T-cell (primary cell): ENCODE results near the gene ZNF827. TPM values are rescaled to one million over a fixed set of nuclear protein-coding genes. Genes with fewer than 3 reads are reported as not detected.

Experiments used
- ATAC-seq, 4 experiments: fragments of 200-7000 bp in 3 of 4; fragments of 150-1000 bp in 1 of 4; cut with Tn5 transposase; replicated peaks in 1 of 4; 1 replicate in 3 of 4; 2 replicates in 1 of 4; pipeline ENCODE4 v1.10.0; 2021; ENCODE audit warnings: moderate library complexity in 3 of 4, mild to moderate bottlenecking in 2 of 4, moderate number of reproducible peaks in 1 of 4
- CTCF ChIA-PET, 2 donors: fragments of 300-600 bp; sonication (Branson Sonifier 250); formaldehyde crosslinking; loops; one replicate each; lab custom pipeline; 2022; ENCODE audit warnings: antibody characterized with exemption in 2 of 2; lab: Charles Lee
- POLR2A ChIA-PET, 2 donors: fragments of 300-600 bp; sonication (Branson Sonifier 250); formaldehyde crosslinking; loops; one replicate each; lab custom pipeline; 2022; ENCODE audit warnings: antibody characterized with exemption in 2 of 2; lab: Charles Lee
- DNase-seq, 35 experiments: peaks; one replicate each; pipeline versions ENCODE4 v3.0.0 to v3.0.0-alpha.2; 2013 to 2023
- H3K27ac ChIP-seq: one replicate; pipeline ENCODE4 v1.5.1; 2013; ENCODE audit warnings: low read length
- H3K27me3 ChIP-seq, 2 experiments: replicated peaks in 1 of 2; 1 replicate in 1 of 2; 2 replicates in 1 of 2; pipeline versions ENCODE4 v1.6.1 to v1.7.0; 2013; ENCODE audit warnings: low read length in 1 of 2, mixed read lengths in 1 of 2; ENCODE audit not compliant: control insufficient read depth in 2 of 2, insufficient read depth in 2 of 2; ENCODE audit errors: extremely low read depth in 1 of 2
- H3K36me3 ChIP-seq, 2 donors: 1 replicate in 1 of 2; 2 replicates in 1 of 2; pipeline versions ENCODE4 v1.6.1 to v1.7.0; 2013; ENCODE audit warnings: low read length in 1 of 2; ENCODE audit not compliant: control insufficient read depth in 2 of 2, insufficient read depth in 1 of 2; ENCODE audit errors: extremely low read depth in 1 of 2
- H3K4me1 ChIP-seq, 2 experiments: 1 replicate in 1 of 2; 2 replicates in 1 of 2; pipeline versions ENCODE4 v1.6.1 to v1.7.0; 2013; ENCODE audit warnings: low read length in 2 of 2, mixed read lengths in 1 of 2; ENCODE audit not compliant: insufficient read depth in 2 of 2, control insufficient read depth in 1 of 2; ENCODE audit errors: extremely low read depth in 1 of 2
- H3K4me3 ChIP-seq, 2 donors: 1 replicate in 1 of 2; 2 replicates in 1 of 2; pipeline versions ENCODE4 v1.5.1 to v1.7.0; 2013; ENCODE audit warnings: mild to moderate bottlenecking in 2 of 2, low read length in 1 of 2, moderate library complexity in 1 of 2; ENCODE audit not compliant: control insufficient read depth in 1 of 2; ENCODE audit errors: extremely low read depth in 1 of 2
- H3K9me3 ChIP-seq: 2 replicates; pipeline ENCODE4 v1.7.0; 2013
- H3K27ac Mint-ChIP-seq, 2 donors: one replicate each; pipeline ENCODE4 v1.8.0; 2020 to 2021; ENCODE audit warnings: mild to moderate bottlenecking in 2 of 2, mixed read lengths in 2 of 2
- H3K27me3 Mint-ChIP-seq, 2 donors: one replicate each; pipeline ENCODE4 v1.8.0; 2021 to 2022; ENCODE audit warnings: mixed read lengths in 2 of 2
- H3K36me3 Mint-ChIP-seq: one replicate; pipeline ENCODE4 v1.8.0; 2021; ENCODE audit warnings: mixed read lengths
- H3K4me1 Mint-ChIP-seq, 3 donors: one replicate each; pipeline ENCODE4 v1.8.0; 2020 to 2022; ENCODE audit warnings: mixed read lengths in 3 of 3, mild to moderate bottlenecking in 1 of 3
- H3K4me3 Mint-ChIP-seq, 3 donors: one replicate each; pipeline ENCODE4 v1.8.0; 2020 to 2022; ENCODE audit warnings: mild to moderate bottlenecking in 3 of 3, mixed read lengths in 3 of 3, moderate library complexity in 3 of 3
- H3K9me3 Mint-ChIP-seq, 3 donors: one replicate each; pipeline ENCODE4 v1.8.0; 2020 to 2022; ENCODE audit warnings: mixed read lengths in 3 of 3
- WGBS: methylation state at CpG from one replicate; pipeline ENCODE4 v1.1.5; 2013; ENCODE audit warnings: missing lambda C conversion rate; ENCODE audit not compliant: insufficient coverage; 5-methylcytosine and 5-hydroxymethylcytosine counted together
- total RNA-seq, 35 experiments: library from RNA in 6 of 35; stranded (reverse) in 6 of 35; fragments of 120-200 nt in 1 of 35; gene quantifications; one replicate each; pipeline versions ENCODE4 v1.2.1 to v1.2.4 and lab custom pipeline; 2013 to 2026

Gene ZNF827
- total RNA-seq, 5 donors from 2014 or later (not counting 1 experiment from before 2014, with no cell fraction given), result 17.3 to 24.8 (median 18.5) TPM

DNA sequence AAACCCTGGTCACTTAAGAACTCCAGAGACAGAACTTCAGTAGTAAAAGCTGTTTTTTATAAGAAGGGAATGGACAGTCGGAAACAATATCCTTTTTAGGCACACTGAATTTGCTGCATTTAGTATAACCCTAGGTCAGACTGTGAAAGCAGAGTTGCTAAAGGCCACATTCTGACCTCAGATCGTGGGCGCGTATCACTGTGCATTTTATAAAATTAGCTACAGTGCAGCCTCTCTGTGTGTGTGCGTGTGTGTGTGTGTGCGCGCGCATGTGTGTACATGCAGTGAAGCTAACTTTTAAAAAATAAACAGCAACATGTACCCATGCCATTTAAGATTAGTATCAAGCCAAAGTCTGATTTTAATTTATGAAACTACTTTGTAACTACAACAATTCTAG is 8.0 kb downstream of the ZNF827 start:
- Histone ChIP-seq H3K36me3 (no peaks in the 10 kb centered on the region), H3K27ac (no peak overlapping the region), H3K4me3 (no peak overlapping the region), H3K9me3 (no peaks in the 10 kb centered on the region), H3K4me1 (peaks cover 1 to 3% of the 10 kb centered on the region in 2 experiments), H3K27me3 (no peaks in the 10 kb centered on the region)
- Mint-ChIP-seq H3K27me3 (no peaks in the 10 kb centered on the region), H3K4me1 (peaks cover 41 to 51% (median 47%) of the 10 kb centered on the region in 3 donors), H3K36me3 (peaks cover 11% of the 10 kb centered on the region), H3K4me3 (no peak overlapping the region), H3K9me3 (peaks cover 2 to 7% (median 6%) of the 10 kb centered on the region in 3 donors), H3K27ac (no peak overlapping the region)
- DNase-seq, result no peak
- 90% methylated on average over 4 of the region's 8 CpGs for whole genome bisulfite sequencing
- POLR2A ChIA-PET, result interaction anchor here (0.6 to 0.9 kb wide), 2 partner anchors 15 to 357 kb away, joined by 3 to 9 read pairs; no protein-coding TSS in a partner anchor
- CTCF ChIA-PET, result interaction anchor here (0.8 to 1.7 kb wide), 4 partner anchors 10 to 16 kb away, joined by 3 read pairs; no protein-coding TSS in a partner anchor
- no peak for ATAC-seq

DNA sequence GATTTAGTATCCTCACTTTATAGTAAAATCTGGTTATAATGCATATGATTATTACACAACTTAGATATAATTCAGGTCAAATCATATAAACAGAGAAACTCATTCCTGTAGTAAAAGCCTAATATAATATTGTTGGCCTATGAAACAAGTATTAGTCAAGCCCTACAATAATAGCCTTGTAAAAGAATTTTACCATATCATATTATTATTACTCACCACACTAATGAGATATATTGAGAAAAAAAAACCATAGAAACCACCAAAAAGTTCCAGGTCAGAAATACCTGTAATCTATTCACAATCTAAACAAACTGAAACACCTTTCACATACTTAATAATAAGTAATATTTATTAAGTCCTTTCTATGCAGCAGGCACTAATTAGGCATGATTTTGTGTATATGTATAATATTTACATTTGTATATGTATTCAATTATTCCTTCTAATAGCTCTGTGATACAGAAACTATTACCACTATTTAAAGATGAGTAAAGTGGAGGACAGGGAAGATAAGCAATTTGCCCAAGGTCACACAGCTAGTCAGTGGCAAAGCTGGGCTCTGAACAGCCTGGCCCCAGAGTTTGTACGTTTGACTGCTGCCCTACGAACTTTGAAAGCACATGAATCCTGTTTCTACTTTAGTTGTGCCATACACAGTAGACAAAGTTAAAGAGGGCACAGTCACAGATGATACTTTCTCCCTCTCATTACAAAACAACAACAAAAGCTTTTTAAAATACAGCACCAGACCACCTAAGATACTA is 9.0 kb downstream of the ZNF827 start:
- Mint-ChIP-seq H3K4me3 (no peak overlapping the region), H3K27me3 (no peaks in the 10 kb centered on the region), H3K36me3 (peaks cover 15% of the 10 kb centered on the region), H3K9me3 (peaks cover 5 to 16% (median 6%) of the 10 kb centered on the region in 3 donors), H3K4me1 (peaks cover 33 to 45% (median 40%) of the 10 kb centered on the region in 3 donors), H3K27ac (peak overlapping the region in 1 of 2 donors; percentile 1)
- ChIA-PET POLR2A (interaction anchor here in 1 of 2 donors (0.9 kb wide), 1 partner anchor 10 kb away, joined by 3 read pairs; no protein-coding TSS in a partner anchor), CTCF (interaction anchor here in 1 of 2 donors (1.4 kb wide), 1 partner anchor 17 kb away, joined by 3 read pairs; no protein-coding TSS in a partner anchor)
- ATAC-seq, result no peak
- H3K27me3 ChIP-seq, result no peaks in the 10 kb centered on the region
- 93% methylated on average over 2 of the region's 2 CpGs for WGBS
- H3K9me3 ChIP-seq, result peaks cover 5% of the 10 kb centered on the region
- H3K27ac ChIP-seq, result no peak overlapping the region
- no peak overlapping the region for H3K4me3 ChIP-seq
- DNase-seq, result no peak
- no peaks in the 10 kb centered on the region for H3K4me1 ChIP-seq
- H3K36me3 ChIP-seq, result no peaks in the 10 kb centered on the region

GRCh38 chr4:145928748-145929147 is 9.9 kb downstream of the ZNF827 start:
- no peaks in the 10 kb centered on the region for H3K27me3 ChIP-seq
- peaks cover 5% of the 10 kb centered on the region for H3K9me3 ChIP-seq
- no peaks in the 10 kb centered on the region for H3K36me3 ChIP-seq
- no peaks in the 10 kb centered on the region for H3K27me3 Mint-ChIP-seq
- H3K36me3 Mint-ChIP-seq, result peaks cover 16% of the 10 kb centered on the region
- CTCF ChIA-PET, result no interaction called here
- H3K27ac Mint-ChIP-seq, result no peak overlapping the region
- ATAC-seq (no peak), DNase-seq (no peak)
- peaks cover 32 to 38% (median 36%) of the 10 kb centered on the region in 3 donors for H3K4me1 Mint-ChIP-seq
- POLR2A ChIA-PET, result no interaction called here
- no peak overlapping the region for H3K4me3 Mint-ChIP-seq
- 100% methylated on average over 5 of the region's 8 CpGs for WGBS
- no peak overlapping the region for H3K27ac ChIP-seq
- no peak overlapping the region for H3K4me3 ChIP-seq
- peaks cover 5 to 16% (median 6%) of the 10 kb centered on the region in 3 donors for H3K9me3 Mint-ChIP-seq
- no peaks in the 10 kb centered on the region for H3K4me1 ChIP-seq

DNA sequence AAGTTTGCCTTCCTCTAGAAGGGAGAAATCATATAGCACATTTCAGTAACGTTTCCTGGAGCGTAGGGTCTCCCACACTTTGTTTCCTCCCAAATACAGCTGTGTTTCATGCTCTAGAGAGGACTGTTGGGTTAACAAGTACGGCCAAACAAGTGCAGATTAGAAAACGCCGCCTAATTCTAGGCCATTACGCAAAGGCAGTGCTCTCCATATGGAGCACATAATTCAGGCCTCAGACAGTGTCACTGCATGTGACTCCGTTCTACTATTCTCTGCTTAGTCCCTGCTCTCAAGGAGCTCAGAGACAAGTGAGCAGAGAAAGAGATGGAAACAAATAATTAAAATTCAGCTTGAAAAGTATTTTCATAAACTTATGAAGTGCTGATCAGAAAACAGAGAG is 11.6 kb downstream of the ZNF827 start:
- ATAC-seq, result no peak
- ChIA-PET POLR2A (no interaction called here), CTCF (interaction anchor here in 1 of 2 donors (0.6 kb wide), 1 partner anchor 9 kb away, joined by 4 read pairs; no protein-coding TSS in a partner anchor)
- Histone ChIP-seq H3K4me3 (no peak overlapping the region), H3K36me3 (no peaks in the 10 kb centered on the region), H3K27me3 (no peaks in the 10 kb centered on the region), H3K4me1 (no peaks in the 10 kb centered on the region), H3K9me3 (peaks cover 5% of the 10 kb centered on the region), H3K27ac (no peak overlapping the region)
- DNase-seq, result no peak
- Mint-ChIP-seq H3K4me1 (peaks cover 27 to 35% (median 33%) of the 10 kb centered on the region in 3 donors), H3K9me3 (peaks cover 5 to 16% (median 6%) of the 10 kb centered on the region in 3 donors), H3K27me3 (no peaks in the 10 kb centered on the region), H3K36me3 (peaks cover 16% of the 10 kb centered on the region), H3K27ac (no peak overlapping the region), H3K4me3 (no peak overlapping the region)
- 75% methylated on average over 4 of the region's 7 CpGs for WGBS

DNA sequence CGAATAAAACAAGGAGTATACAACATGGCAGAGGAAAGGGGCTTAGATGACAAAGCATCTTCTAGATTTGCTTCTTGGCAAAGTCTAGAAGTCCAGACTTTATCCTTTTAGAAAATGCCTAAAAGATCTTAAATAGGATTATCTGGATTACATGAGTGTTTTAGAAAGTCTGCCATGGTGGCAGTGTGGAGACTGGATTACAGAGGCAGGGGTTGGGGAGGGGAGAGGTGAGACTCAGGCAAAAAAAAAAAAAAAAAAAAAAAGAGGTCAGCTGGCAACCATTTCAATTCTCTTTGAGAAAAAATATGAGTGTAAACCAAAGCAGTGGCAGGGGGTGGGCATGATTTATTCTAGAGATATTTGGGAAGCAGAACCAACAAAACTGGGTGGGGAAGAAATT is 17.4 kb downstream of the ZNF827 start:
- no peaks in the 10 kb centered on the region for H3K27me3 Mint-ChIP-seq
- H3K27ac Mint-ChIP-seq, result no peak overlapping the region
- peaks cover 30 to 50% (median 44%) of the 10 kb centered on the region in 3 donors for H3K4me1 Mint-ChIP-seq
- Histone ChIP-seq H3K4me3 (no peak overlapping the region), H3K36me3 (no peaks in the 10 kb centered on the region), H3K27ac (no peak overlapping the region), H3K4me1 (peaks cover 0 to 2% of the 10 kb centered on the region in 2 experiments), H3K27me3 (no peaks in the 10 kb centered on the region), H3K9me3 (peaks cover 5% of the 10 kb centered on the region)
- no peak for ATAC-seq
- CTCF ChIA-PET, result interaction anchor here in 1 of 2 donors (0.6 kb wide), 1 partner anchor 32 kb away, joined by 3 read pairs; no protein-coding TSS in a partner anchor
- no peak for DNase-seq
- peaks cover 39% of the 10 kb centered on the region for H3K36me3 Mint-ChIP-seq
- WGBS, result 80% methylated on average over 1 of the region's 1 CpG
- POLR2A ChIA-PET, result interaction anchor here in 1 of 2 donors (0.6 kb wide), 1 partner anchor 989 kb away, joined by 5 read pairs; no protein-coding TSS in a partner anchor
- no peak overlapping the region for H3K4me3 Mint-ChIP-seq
- H3K9me3 Mint-ChIP-seq, result peaks cover 5 to 14% (median 5%) of the 10 kb centered on the region in 3 donors

DNA sequence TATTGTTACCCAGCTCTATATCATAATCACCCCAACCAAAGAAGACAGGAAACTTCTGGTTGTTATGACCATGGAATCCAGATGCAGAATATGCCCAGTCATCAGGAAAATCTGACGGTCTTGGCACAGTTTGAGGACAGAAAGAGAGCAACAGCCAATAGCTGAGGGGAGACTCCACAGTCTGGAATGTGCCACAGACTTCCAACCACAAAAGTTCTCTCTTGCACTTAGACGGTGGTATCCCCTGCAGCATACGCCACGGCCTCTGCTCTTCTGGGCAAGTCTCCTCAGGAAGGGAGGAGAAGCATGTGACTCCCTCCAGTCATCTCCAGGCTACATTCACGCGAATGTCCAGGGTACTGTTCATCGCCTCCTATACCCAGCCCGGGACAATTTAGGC is 18.4 kb downstream of the ZNF827 start:
- H3K27ac Mint-ChIP-seq, result no peak overlapping the region
- 81% methylated on average over 4 of the region's 8 CpGs for WGBS
- H3K4me1 ChIP-seq, result peaks cover 0 to 2% of the 10 kb centered on the region in 2 experiments
- H3K27me3 Mint-ChIP-seq, result no peaks in the 10 kb centered on the region
- no peak overlapping the region for H3K4me3 Mint-ChIP-seq
- no peaks in the 10 kb centered on the region for H3K36me3 ChIP-seq
- peaks cover 37% of the 10 kb centered on the region for H3K36me3 Mint-ChIP-seq
- ChIA-PET CTCF (interaction anchor here (0.7 to 1.1 kb wide), 2 partner anchors 11 kb away, joined by 3 read pairs; no protein-coding TSS in a partner anchor), POLR2A (no interaction called here)
- no peak for ATAC-seq
- no peak overlapping the region for H3K4me3 ChIP-seq
- no peak overlapping the region for H3K27ac ChIP-seq
- H3K27me3 ChIP-seq, result no peaks in the 10 kb centered on the region
- peaks cover 0 to 6% (median 3%) of the 10 kb centered on the region in 3 donors for H3K9me3 Mint-ChIP-seq
- peaks cover 32 to 52% (median 46%) of the 10 kb centered on the region in 3 donors for H3K4me1 Mint-ChIP-seq
- H3K9me3 ChIP-seq, result peaks cover 2% of the 10 kb centered on the region
- DNase-seq, result no peak
